IMR-90 (cell line): Measurements from ENCODE around the gene MAN2B1.

Experiments used
- CTCF ChIP-seq: conservative IDR thresholded peaks from 2 replicates; pipeline ENCODE4 v1.5.1; 2012; ENCODE audit warnings: mild to moderate bottlenecking, low read depth, low read length, improper control_type of control experiment
- RAD21 ChIP-seq: IDR thresholded peaks from 2 replicates; pipeline ENCODE4 v1.6.1; 2012; ENCODE audit warnings: low read length, improper control_type of control experiment

DNA sequence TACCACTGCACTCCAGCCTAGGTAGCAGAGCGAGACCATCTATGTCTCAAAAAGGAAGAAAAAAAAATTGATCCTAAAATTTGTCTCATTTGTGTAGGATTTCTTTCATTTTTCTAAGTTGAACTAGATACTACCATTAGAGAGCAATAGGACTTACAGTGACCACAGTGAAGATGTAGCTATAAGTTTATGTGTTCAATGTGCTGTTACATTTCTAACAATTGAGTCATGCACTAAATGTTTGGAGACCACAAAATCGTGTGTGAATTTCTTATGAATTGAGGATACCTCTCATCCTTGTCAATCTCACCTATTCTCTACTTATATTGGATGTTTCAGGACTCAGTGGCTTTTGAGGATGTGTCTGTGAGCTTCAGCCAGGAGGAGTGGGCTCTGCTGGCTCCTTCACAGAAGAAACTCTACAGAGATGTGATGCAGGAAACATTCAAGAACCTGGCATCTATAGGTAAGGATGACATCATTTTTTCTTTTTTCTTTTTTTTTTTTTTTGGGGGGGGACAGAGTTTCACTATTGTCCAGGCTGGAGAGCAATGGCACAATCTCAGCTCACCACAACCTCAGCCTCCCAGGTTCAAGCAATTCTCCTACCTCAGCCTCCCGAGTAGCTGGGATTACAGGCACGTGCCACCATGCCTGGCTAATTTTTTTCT lies 43.0 kb downstream of the MAN2B1 start:
- TF ChIP-seq RAD21 (no peak), CTCF (no peak)
